NCI-H82 (cell line): ENCODE measurements around the gene POP4.

Experiments
- DNase-seq: peaks from one replicate; lab custom pipeline; 2025; lab: John Stamatoyannopoulos, UW

The POP4 gene

GRCh38 chr19:29576761-29577648 lies 29.1 kb upstream of the POP4 start:
- no peak for DNase-seq

GRCh38 chr19:29577649-29577963 lies 28.5 kb upstream of the POP4 start:
- DNase-seq, result no peak

DNA sequence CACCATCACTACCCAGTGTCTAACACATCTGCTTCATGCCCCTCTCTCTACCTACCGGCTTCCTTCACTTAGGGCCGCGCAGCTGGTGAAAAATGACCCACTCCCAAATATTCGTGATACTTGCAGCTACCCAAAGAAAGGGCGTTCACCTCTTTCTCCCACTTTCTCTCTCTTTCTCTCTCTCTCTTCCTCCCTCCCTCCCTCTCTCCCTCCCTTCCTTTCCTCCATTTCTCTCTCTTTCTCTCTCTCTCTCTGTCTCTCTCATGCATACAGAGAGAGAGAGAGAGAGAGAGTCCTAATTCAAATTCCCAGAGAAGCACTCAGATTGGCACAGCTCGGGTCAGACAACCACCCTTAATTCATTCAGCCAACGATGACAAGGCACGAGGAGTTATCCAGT lies 27.7 kb upstream of the POP4 start:
- DNase-seq, result no peak

DNA sequence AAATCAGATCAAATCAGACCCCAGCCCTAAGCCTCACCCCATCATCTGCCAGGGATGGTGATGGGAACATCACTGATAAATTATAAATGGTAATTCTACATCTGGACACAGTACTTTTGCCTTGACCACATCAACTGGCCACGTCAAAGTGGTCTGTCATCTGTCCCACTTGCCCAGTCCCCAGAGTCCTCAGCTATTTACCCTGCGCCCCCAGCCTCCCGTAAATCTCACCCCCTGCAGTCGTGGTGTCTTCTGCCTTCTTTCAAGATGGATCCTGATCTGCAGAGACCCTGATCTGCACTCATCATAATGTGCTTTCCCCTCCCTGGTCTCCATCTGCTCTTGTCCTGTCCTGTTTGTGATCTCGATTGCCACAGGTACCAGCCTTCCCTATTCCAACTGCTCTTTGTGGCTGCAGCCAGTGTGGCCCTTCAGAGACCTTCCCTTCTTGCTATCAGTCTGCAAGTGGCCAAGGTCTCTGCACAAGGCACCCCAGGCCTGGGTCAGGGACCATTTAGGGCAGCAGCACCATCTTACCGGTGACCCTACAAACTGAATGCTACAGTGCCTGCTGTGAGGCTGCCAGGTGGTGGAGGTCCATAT lies 26.7 kb upstream of the POP4 start:
- no peak for DNase-seq

DNA sequence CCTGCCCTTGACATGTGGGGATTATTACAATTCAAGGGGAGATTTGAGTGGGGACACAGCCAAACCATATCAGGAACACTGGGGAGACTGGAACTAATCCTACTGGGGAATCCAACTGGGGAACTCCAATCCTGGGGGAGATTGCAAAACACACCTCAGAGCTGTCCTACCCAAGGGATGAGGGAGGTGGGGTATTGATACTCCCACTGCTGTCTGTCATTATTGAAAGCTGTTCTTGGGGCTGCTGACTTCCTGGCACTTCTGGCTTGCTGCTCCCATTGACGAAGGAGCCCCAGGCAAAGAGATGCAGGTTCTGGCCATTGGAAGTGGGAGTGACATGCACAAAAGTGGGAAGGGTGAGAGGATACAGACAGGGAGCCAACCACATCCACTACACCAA lies 24.7 kb upstream of the POP4 start:
- DNase-seq, result no peak

DNA sequence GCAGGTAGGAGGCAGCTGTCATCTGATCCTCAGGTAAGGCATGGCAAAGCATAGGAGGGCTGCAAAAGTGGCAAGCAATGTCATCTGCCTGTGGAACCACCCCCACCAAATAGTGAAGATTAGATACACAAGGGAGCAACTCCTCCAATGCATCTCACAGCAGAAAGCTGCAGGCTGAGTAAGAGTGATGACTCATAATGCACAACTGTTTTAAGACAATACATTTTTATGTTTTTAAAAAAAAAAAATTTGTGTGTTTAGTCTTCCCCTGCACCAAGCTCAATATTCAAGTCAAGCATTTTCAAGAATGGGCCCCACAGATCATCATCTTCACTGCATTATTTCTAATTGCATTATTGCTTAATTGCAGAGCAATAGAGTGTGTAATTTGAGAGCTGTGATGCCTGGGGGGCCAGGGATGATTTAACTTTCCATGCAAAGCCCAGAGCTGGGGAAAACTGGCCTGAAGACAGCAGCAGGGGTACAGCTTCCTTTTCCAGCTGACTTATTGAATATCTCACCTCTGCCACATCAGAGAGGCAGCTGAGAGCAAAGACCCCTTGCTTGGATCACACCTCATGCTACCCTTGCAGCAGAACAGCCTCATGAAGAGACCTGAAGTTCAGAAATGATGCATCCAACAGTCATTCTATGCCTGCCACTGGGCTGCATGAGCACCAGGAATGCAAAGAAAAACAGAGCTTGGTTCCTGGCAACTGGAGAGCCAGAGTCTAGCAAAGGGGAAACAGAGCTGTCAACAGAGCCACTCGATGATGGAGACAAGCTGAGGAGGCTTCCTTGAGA lies 22.7 kb upstream of the POP4 start:
- no peak for DNase-seq

DNA sequence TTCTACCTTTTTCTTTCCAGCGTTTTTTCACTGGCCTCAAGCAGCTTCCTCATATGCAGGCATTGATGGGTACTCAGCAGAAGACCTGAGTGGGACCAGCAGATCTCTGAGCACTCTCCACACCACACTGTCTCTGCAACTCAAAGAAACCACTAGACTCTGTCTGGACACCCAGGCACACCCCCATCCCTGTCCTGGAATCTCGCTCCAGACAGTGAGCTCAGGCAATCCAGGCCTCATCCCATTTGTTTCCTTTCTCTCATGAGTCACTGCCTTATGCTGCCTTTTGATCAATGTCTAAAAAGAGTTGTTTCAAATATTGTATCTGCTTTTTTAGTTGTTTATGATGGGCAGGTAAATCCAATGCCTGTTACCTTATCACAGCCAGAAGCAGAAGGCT lies 19.7 kb upstream of the POP4 start:
- DNase-seq, result no peak

- DNase-seq, result no peak
These were observed 19.0 kb upstream of the POP4 start for GRCh38 chr19:29587059-29587458.

GRCh38 chr19:29587518-29587986 lies 18.5 kb upstream of the POP4 start:
- no peak for DNase-seq

GRCh38 chr19:29588095-29588494 lies 18.0 kb upstream of the POP4 start:
- DNase-seq, result no peak

DNA sequence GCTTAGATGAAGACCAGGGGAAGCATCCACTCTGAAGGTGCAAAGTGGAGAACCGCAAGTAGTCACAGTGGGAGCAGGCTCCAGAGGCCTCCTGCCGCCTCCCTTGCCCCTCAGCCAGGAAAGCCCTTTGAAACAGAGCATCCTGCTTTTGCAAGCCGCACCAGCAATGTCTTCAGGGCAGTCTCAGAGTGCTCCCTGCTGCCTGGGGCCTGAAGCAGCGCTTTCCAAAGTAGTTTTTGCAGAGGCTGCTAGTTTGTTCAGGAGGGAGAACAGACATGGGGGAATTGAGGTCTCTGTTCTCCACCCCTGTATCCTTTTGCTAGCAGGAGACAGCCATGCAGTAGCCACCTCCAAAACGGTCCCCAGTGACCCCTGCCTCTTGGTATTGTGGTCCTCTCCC lies 15.8 kb upstream of the POP4 start:
- no peak for DNase-seq

DNA sequence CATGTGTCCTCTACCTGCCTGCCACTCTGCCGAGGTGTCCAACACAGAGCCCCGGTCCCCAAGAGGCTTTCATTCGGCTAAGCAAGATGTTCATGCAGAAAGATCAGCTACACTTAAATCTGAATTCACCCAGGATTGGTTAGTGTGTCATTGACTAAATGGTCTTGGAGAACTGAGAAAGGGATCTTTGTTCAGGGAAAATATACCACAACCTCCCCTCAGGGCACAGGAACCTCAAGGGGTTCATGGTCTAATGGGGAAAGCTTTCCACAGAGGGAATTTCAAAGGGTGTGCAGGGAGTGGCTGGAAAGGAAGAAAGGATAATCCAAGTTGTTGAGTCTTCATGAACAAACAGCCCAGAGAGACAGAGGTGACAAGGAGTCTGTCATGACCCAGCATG lies 14.4 kb upstream of the POP4 start:
- DNase-seq, result no peak

DNA sequence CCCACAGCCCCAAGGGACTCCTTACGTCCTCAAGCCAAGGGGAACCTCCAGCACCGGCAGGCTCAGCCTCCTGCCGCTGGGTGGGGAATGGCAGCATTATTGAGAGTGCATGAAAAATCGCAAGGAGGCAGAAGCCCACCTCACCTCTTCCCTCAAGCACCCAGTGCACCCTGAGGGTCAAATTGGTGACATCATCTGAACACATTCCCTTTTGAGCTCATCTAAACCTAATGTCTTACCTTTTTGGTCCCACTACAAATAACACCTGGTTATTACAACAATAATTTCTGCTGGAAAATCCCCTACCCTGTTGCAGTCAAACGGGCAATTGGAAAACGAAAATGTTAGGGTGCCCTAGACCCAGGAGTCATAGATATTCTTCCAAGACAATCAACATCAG lies 12.2 kb upstream of the POP4 start:
- no peak for DNase-seq

- no peak for DNase-seq
These were observed 9.9 kb upstream of the POP4 start for GRCh38 chr19:29596080-29596727.

- peak; percentile 60 for DNase-seq
These were observed 9.1 kb upstream of the POP4 start for GRCh38 chr19:29596885-29597525.

- DNase-seq, result no peak
These were observed 8.0 kb upstream of the POP4 start for GRCh38 chr19:29598036-29598435.

DNA sequence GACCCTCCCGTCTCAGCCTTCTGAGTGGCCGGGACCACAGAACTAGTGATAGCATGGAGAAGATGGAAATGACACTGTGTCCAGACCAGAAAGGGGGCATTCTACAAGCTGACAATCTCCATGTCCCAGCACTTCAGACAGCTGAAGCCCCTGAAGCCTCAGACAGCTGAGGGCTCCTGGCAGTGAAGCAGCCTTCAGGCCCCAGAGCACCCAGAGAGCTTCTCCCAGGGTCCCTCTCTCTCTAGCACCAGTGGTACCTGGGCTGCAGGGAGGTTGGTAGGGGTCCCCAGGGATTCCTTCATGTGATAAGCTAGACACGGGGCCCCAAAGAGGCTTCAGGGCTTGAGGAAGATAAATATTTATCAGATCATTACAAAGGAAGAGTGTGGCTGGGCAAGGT lies 7.6 kb upstream of the POP4 start:
- DNase-seq, result no peak

DNA sequence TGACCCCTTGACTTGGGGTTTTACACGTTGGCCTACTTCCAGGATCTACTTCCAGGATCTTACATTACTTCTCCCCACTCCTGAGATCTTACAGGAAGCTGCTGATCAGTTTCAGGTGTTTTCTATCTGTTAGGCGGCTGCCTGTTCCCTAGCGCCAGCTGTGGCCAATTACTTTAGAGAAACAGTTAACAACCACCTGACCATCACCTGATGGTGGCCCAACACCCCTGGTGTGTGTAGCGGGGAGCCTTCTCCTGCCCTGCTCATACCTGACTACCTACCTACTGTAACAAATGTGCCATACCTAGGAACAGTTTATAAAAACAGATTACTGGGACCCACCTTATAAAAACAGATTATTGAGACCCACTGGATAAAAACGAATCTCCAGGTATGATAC lies 2.8 kb upstream of the POP4 start:
- no peak for DNase-seq

DNA sequence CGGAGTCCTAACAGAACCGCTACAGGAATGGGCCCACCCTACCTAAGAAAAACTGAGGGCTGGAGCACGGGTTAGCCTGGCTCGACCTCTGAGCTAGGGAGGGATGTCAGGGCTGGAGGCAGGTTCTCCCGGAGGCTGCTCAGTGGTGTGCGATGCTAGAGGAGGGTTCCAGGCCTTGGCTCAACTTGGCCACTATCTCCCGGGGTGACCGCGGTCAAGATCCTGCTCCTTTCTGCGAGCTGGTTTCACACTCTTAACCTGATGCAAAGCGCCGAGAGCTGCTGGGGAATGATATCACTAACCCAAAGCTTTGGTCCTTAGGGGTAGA lies 301 bp downstream of the POP4 start:
- DNase-seq, result no peak

GRCh38 chr19:29609636-29610035 lies 3.6 kb downstream of the POP4 start:
- DNase-seq, result no peak

- DNase-seq, result no peak
These were observed 4.1 kb downstream of the POP4 start for GRCh38 chr19:29610213-29610573.

DNA sequence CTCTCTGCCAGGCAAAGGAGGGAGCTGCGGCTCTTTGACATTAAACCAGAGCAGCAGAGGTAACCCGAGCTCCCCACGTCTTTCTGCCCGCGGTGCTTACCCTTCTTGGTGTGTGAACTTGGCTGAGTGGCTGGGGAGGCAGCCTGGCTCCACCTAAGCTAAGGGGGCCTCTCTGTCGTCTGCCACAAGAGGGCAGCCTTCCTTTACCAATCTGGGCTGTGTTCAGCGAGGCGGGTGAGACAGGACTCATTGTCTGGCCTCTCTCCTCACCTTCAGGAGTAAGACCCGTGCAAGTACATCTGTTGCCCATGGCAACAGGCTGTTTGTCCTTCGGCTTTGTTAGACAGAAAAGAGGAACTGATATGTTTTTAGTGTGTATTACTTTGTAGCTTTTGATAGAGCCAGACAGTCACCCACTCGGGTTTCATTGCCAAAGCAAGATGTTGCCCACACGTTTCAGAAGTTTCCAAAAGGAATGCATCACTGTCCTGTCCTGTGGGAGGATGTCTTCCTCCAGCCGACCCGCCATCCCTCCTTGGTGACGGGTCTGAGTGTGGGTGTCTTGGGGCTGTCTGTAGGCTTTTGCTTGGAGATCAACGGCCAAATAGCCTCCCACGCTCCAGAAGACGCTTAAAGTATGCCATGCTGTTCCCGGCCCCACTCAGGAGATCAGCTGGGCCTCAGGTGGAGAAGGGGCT lies 4.6 kb downstream of the POP4 start:
- peak; percentile 86 for DNase-seq
